CD4-positive, CD25-positive, alpha-beta regulatory T cell (primary cell): Measurements from ENCODE around the gene ZNF407. TPM values are rescaled to one million over a fixed set of nuclear protein-coding genes. Genes with fewer than 3 reads are reported as not detected.

Experiments used
- ATAC-seq, 2 donors: fragments of 150-1000 bp; cut with Tn5 transposase; one replicate each; pipeline ENCODE4 v1.10.0; 2021; ENCODE audit warnings: low read depth in 2 of 2, moderate number of reproducible peaks in 2 of 2, moderate library complexity in 1 of 2
- DNase-seq, 3 donors: peaks; one replicate each; pipeline versions ENCODE4 v3.0.0 to v3.0.0-alpha.2; 2012 to 2022; ENCODE audit warnings: mixed read lengths in 1 of 3
- H3K27ac ChIP-seq: one replicate; pipeline ENCODE4 v1.7.0; 2013; ENCODE audit warnings: mild to moderate bottlenecking, low read length; ENCODE audit not compliant: insufficient read depth, poor library complexity, severe bottlenecking
- H3K27me3 ChIP-seq: one replicate; pipeline ENCODE4 v1.7.0; 2013; ENCODE audit warnings: low read length; ENCODE audit not compliant: control insufficient read depth, insufficient read depth
- H3K36me3 ChIP-seq: one replicate; pipeline ENCODE4 v1.7.0; 2013; ENCODE audit warnings: mild to moderate bottlenecking, low read length, moderate library complexity; ENCODE audit not compliant: control insufficient read depth, insufficient read depth
- H3K4me1 ChIP-seq: 2 replicates; pipeline ENCODE4 v1.7.0; 2013; ENCODE audit warnings: mild to moderate bottlenecking, low read length; ENCODE audit not compliant: insufficient read depth, control insufficient read depth, poor library complexity, severe bottlenecking
- H3K4me3 ChIP-seq: one replicate; pipeline ENCODE4 v1.7.0; 2013; ENCODE audit warnings: low read depth, mild to moderate bottlenecking, low read length, moderate library complexity
- H3K9me3 ChIP-seq, 2 experiments: 1 replicate in 1 of 2; 2 replicates in 1 of 2; pipeline ENCODE4 v1.7.0; 2013; ENCODE audit warnings: low read length in 2 of 2, mild to moderate bottlenecking in 1 of 2, moderate library complexity in 1 of 2; ENCODE audit not compliant: control insufficient read depth in 2 of 2
- H3K27ac Mint-ChIP-seq, 3 donors: one replicate each; pipeline ENCODE4 v1.8.0; 2020 to 2022; ENCODE audit warnings: mild to moderate bottlenecking in 3 of 3, mixed read lengths in 3 of 3, moderate library complexity in 2 of 3
- H3K27me3 Mint-ChIP-seq: one replicate; pipeline ENCODE4 v1.8.0; 2022; ENCODE audit warnings: mild to moderate bottlenecking, mixed read lengths
- H3K36me3 Mint-ChIP-seq: one replicate; pipeline ENCODE4 v1.8.0; 2020; ENCODE audit warnings: mixed read lengths
- H3K4me1 Mint-ChIP-seq, 4 donors: one replicate each; pipeline ENCODE4 v1.8.0; 2020 to 2022; ENCODE audit warnings: mixed read lengths in 4 of 4, mild to moderate bottlenecking in 1 of 4
- H3K4me3 Mint-ChIP-seq, 4 donors: one replicate each; pipeline ENCODE4 v1.8.0; 2020 to 2022; ENCODE audit warnings: mild to moderate bottlenecking in 4 of 4, mixed read lengths in 4 of 4, moderate library complexity in 3 of 4
- H3K9me3 Mint-ChIP-seq, 7 donors: one replicate each; pipeline ENCODE4 v1.8.0; 2020 to 2022; ENCODE audit warnings: mixed read lengths in 7 of 7, mild to moderate bottlenecking in 3 of 7, moderate library complexity in 2 of 7
- polyA plus RNA-seq, 4 donors: library from polyadenylated mRNA; unstranded; fragments of 300-500 nt; fragmentation: Illumina TruSeq; gene quantifications; one replicate each; pipeline ENCODE4 v1.2.3, GENCODE V29; 2021
- total RNA-seq: library from RNA; stranded (reverse); gene quantifications from one replicate; pipeline ENCODE4 v1.2.3, GENCODE V29; 2022

The ZNF407 gene
- total and polyA plus RNA-seq, 5 donors from 2014 or later, result 2.0 to 34.0 (median 3.8) TPM

DNA sequence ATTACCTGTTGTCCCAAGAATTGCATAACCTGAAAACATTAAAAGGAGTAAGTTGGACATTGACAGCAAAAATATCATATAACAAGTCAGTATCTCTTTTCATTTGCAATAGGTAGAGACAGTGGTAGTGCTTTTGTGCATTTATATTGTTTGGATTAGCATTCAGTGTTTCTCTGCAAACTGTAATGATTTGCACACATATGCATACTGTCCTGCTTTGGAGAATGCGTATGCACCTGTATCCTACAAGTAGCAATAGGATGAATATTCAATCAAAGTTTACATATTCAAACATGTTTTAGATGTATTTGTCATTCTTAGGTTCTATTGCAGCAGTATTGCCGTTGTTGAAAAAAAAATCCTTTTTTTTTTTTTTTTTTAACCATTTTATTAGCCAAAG, 201.9 kb downstream of the ZNF407 start:
- H3K27ac ChIP-seq, result no peak overlapping the region
- H3K27me3 Mint-ChIP-seq, result no peaks in the 10 kb centered on the region
- no peaks in the 10 kb centered on the region for H3K9me3 ChIP-seq
- H3K4me1 Mint-ChIP-seq, result peaks cover 8 to 25% (median 20%) of the 10 kb centered on the region in 4 donors
- H3K36me3 Mint-ChIP-seq, result peaks cover 5% of the 10 kb centered on the region
- peaks cover 5% of the 10 kb centered on the region for H3K4me1 ChIP-seq
- H3K36me3 ChIP-seq, result no peaks in the 10 kb centered on the region
- no peaks in the 10 kb centered on the region for H3K27me3 ChIP-seq
- no peak overlapping the region for H3K27ac Mint-ChIP-seq
- ATAC-seq (no peak), DNase-seq (no peak)
- H3K4me3 Mint-ChIP-seq, result no peak overlapping the region
- no peaks in the 10 kb centered on the region for H3K9me3 Mint-ChIP-seq
- no peak overlapping the region for H3K4me3 ChIP-seq

DNA sequence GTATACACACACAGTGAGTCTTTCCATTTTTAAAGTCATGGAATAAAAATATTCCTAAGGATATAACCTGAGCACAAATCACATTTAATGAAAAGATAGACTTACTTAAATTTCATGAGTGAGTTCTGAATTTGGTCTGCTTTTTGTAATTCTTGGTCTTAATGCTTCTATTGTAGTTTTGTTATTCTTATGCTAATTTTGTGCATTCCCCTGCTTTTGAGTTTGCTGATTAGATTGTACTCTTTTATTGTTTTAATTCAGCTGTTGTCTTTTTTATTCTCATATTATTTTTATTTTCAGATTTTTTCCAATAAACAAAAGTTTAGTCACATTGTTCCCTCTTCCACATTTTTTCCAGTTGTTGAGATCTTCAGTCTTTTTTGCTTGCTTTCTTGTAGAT, 202.4 kb downstream of the ZNF407 start:
- peaks cover 10% of the 10 kb centered on the region for H3K36me3 Mint-ChIP-seq
- H3K27ac Mint-ChIP-seq, result no peak overlapping the region
- no peaks in the 10 kb centered on the region for H3K36me3 ChIP-seq
- no peaks in the 10 kb centered on the region for H3K9me3 Mint-ChIP-seq
- DNase-seq, result no peak
- H3K27ac ChIP-seq, result no peak overlapping the region
- no peak overlapping the region for H3K4me3 Mint-ChIP-seq
- H3K4me1 ChIP-seq, result peaks cover 5% of the 10 kb centered on the region
- H3K9me3 ChIP-seq, result no peaks in the 10 kb centered on the region
- H3K27me3 ChIP-seq, result no peaks in the 10 kb centered on the region
- H3K27me3 Mint-ChIP-seq, result no peaks in the 10 kb centered on the region
- no peak for ATAC-seq
- H3K4me1 Mint-ChIP-seq, result peaks cover 8 to 25% (median 20%) of the 10 kb centered on the region in 4 donors
- no peak overlapping the region for H3K4me3 ChIP-seq

DNA sequence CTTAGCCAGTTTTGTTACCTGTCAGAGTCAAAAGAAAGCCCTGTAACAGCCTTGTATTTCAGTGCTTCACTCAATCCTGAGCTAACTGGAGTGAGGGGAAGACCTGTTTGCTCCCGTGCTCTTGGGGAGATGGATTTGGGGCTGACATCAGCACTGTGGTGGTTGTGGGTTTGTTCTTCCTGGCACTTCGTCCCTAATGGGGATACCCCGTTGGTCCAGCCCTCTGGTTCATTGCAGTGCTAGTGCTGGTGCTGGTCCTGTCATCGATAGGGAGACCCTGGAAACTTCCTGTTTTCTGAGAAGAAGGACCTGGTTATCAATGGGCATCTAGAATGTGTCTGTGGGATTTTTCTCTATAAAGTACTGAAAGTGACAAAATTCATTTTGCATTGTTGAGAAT, 205.4 kb downstream of the ZNF407 start:
- Histone ChIP-seq H3K4me3 (no peak overlapping the region), H3K4me1 (no peaks in the 10 kb centered on the region), H3K27me3 (no peaks in the 10 kb centered on the region), H3K36me3 (no peaks in the 10 kb centered on the region), H3K27ac (no peak overlapping the region), H3K9me3 (no peaks in the 10 kb centered on the region)
- Mint-ChIP-seq H3K4me1 (peaks cover 3 to 7% (median 5%) of the 10 kb centered on the region in 4 donors), H3K9me3 (no peaks in the 10 kb centered on the region), H3K27me3 (no peaks in the 10 kb centered on the region), H3K4me3 (no peak overlapping the region), H3K36me3 (peaks cover 20% of the 10 kb centered on the region), H3K27ac (no peak overlapping the region)
- DNase-seq (no peak), ATAC-seq (no peak)

DNA sequence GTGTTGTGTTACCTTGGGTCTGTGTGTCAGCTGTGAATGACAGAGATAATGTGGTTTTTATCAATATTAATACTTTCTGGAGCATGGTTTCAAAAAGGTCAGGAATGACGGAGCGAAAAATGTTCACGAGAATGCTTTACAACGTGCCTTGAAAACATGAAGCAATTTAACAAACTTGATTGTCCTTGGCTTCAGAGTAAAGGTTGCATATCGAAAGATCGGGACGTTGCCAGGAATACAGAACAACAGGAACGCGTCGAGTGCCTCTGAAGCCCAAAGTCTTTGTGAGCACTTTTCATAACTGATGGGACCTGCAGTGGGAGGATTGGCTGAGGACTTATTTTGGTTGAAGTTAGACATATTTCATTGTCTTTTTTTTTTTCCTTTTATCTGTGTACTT, 206.1 kb downstream of the ZNF407 start:
- DNase-seq (no peak), ATAC-seq (no peak)
- H3K4me1 Mint-ChIP-seq, result peaks cover 0 to 2% (median 0%) of the 10 kb centered on the region in 4 donors
- H3K36me3 Mint-ChIP-seq, result peaks cover 20% of the 10 kb centered on the region
- no peak overlapping the region for H3K27ac Mint-ChIP-seq
- Histone ChIP-seq H3K9me3 (no peaks in the 10 kb centered on the region), H3K36me3 (no peaks in the 10 kb centered on the region), H3K27me3 (no peaks in the 10 kb centered on the region), H3K4me3 (no peak overlapping the region), H3K27ac (no peak overlapping the region), H3K4me1 (no peaks in the 10 kb centered on the region)
- H3K9me3 Mint-ChIP-seq, result no peaks in the 10 kb centered on the region
- H3K27me3 Mint-ChIP-seq, result no peaks in the 10 kb centered on the region
- no peak overlapping the region for H3K4me3 Mint-ChIP-seq

DNA sequence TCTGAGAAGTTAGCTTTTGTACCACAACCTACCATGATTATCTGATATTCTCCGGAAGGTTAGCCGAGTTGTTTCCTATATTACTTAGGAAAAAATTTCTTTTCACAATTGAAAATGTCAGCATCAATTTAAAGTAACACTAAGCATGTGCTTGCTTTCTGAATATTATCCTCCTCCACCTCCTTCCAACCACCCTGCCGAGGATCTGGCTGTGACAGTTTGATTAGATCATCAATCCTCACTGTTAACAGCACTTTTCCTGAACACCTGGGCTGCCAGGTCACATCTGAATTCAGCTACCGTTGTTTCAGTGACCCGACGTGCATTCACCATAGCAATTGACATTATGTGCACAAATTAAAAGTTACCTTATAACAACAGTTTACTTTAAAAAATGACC, 207.0 kb downstream of the ZNF407 start:
- H3K27me3 ChIP-seq, result no peaks in the 10 kb centered on the region
- Mint-ChIP-seq H3K27me3 (no peaks in the 10 kb centered on the region), H3K27ac (no peak overlapping the region), H3K4me3 (no peak overlapping the region), H3K36me3 (peaks cover 20% of the 10 kb centered on the region), H3K9me3 (no peaks in the 10 kb centered on the region), H3K4me1 (no peaks in the 10 kb centered on the region)
- no peaks in the 10 kb centered on the region for H3K36me3 ChIP-seq
- H3K9me3 ChIP-seq, result no peaks in the 10 kb centered on the region
- no peaks in the 10 kb centered on the region for H3K4me1 ChIP-seq
- no peak for ATAC-seq
- no peak overlapping the region for H3K4me3 ChIP-seq
- DNase-seq, result no peak
- H3K27ac ChIP-seq, result no peak overlapping the region

DNA sequence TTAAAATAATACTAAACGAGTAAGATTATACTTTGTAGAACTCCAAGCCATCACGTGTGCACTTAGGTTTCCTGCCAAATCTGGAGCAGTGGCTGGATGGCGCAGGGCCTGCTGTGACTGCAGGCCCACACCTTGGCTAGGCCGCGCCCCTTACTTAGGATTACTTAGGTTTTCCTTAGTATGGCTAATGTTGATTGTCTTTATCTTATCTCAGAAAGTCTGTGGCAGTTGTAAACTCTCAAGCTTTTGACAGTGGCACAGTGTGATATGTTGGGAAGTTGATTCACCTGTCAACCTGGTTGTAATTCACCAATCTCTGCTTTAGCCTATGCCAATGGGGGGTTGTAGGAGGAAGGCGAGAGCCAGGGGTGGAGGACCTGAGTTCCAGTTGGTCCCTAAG, 208.4 kb downstream of the ZNF407 start:
- no peak for DNase-seq
- H3K36me3 Mint-ChIP-seq, result peaks cover 20% of the 10 kb centered on the region
- ATAC-seq, result no peak
- Histone ChIP-seq H3K4me3 (no peak overlapping the region), H3K36me3 (no peaks in the 10 kb centered on the region), H3K9me3 (no peaks in the 10 kb centered on the region), H3K27ac (no peak overlapping the region), H3K27me3 (no peaks in the 10 kb centered on the region), H3K4me1 (no peaks in the 10 kb centered on the region)
- H3K27me3 Mint-ChIP-seq, result no peaks in the 10 kb centered on the region
- no peak overlapping the region for H3K4me3 Mint-ChIP-seq
- H3K4me1 Mint-ChIP-seq, result no peaks in the 10 kb centered on the region
- H3K9me3 Mint-ChIP-seq, result no peaks in the 10 kb centered on the region
- H3K27ac Mint-ChIP-seq, result no peak overlapping the region

DNA sequence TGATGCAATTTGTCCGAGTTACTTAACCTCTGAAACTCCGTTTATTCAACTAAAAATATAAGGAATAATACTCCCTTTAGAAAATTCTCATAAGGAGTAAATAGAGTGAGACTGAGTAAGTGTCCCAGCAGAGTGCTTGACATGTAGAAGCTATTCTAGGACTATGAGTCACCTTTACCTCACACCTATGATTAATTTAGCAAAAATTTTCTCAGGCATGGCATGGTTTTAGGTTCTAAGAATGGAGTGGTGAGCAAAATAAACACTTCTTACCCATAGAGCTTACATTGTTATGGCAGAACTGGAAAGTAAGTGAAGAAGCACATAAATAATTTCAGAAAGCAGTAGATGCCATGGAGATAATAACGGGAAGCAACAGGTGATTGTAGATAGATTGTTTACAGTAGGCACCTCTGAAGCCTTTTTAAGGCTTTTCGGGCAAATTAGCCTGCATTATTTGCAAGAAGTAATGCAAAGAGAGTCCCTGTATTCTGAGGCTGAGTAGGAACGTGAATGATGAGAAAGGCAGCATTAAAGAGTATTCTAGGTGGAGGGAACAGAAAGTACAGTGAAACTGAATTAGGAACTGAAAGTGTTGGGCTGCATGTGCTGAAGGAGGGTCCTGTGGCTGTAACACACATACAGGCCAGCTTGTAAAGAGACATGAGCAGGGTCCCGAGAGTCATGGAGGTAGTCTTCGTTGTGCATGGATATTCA, 209.2 kb downstream of the ZNF407 start:
- Mint-ChIP-seq H3K27me3 (no peaks in the 10 kb centered on the region), H3K9me3 (no peaks in the 10 kb centered on the region), H3K4me1 (no peaks in the 10 kb centered on the region), H3K27ac (no peak overlapping the region), H3K36me3 (peaks cover 20% of the 10 kb centered on the region), H3K4me3 (no peak overlapping the region)
- Histone ChIP-seq H3K36me3 (no peaks in the 10 kb centered on the region), H3K4me1 (no peaks in the 10 kb centered on the region), H3K9me3 (no peaks in the 10 kb centered on the region), H3K27me3 (no peaks in the 10 kb centered on the region), H3K27ac (no peak overlapping the region), H3K4me3 (no peak overlapping the region)
- no peak for DNase-seq
- peak in 1 of 2 donors; percentile 34 for ATAC-seq

DNA sequence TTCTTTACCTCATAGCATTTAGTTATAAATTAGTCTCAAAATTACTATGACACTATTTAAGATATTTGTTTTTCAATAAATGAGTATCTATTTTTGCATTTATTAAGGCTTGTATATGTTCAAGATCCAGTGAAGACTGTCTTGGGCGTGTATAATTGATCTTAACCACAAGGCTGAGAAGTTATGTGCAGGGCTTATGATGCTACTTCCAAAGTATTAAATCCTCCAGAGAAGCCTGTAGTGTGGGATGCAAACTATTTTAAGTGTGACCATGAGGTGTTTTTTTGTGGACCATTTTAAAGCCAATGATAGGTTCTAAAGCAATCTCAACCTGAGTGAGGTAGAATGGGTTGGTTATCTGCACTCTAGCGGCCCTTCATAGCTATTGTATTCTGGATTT, 219.9 kb downstream of the ZNF407 start:
- no peaks in the 10 kb centered on the region for H3K27me3 Mint-ChIP-seq
- Histone ChIP-seq H3K9me3 (no peaks in the 10 kb centered on the region), H3K36me3 (no peaks in the 10 kb centered on the region), H3K27me3 (no peaks in the 10 kb centered on the region), H3K4me3 (no peak overlapping the region), H3K27ac (no peak overlapping the region), H3K4me1 (no peaks in the 10 kb centered on the region)
- H3K36me3 Mint-ChIP-seq, result peaks cover 24% of the 10 kb centered on the region
- no peak for ATAC-seq
- H3K27ac Mint-ChIP-seq, result no peak overlapping the region
- no peak overlapping the region for H3K4me3 Mint-ChIP-seq
- H3K9me3 Mint-ChIP-seq, result peaks cover 0 to 6% (median 0%) of the 10 kb centered on the region in 7 donors
- peaks cover 0 to 4% (median 3%) of the 10 kb centered on the region in 4 donors for H3K4me1 Mint-ChIP-seq
- DNase-seq, result no peak
